ENCODE data around the gene UQCRHL.
A peak's percentile ranks its signal among the peaks of the same experiment; 100 is the strongest.

Gene UQCRHL

DNA sequence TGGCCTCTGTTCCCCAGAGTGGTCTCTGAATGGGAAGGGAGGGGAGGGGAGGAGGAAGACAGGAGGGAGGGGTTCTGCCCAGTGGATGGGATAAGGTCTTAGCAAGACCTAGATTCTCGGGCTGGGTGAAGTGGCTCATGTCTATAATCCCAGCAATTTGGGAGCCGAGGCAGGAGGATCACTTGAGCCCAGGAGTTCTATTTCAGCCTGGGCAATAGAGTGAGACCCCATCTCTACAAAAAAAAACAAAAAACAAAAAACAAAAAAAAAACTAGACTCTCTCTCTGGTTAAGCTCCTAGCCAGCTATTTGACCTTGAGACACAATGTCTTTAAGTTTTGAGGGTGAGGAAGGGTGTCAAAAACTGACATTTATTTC lies 11.4 kb downstream of the UQCRHL start:
- no peak for DNase-seq

DNA sequence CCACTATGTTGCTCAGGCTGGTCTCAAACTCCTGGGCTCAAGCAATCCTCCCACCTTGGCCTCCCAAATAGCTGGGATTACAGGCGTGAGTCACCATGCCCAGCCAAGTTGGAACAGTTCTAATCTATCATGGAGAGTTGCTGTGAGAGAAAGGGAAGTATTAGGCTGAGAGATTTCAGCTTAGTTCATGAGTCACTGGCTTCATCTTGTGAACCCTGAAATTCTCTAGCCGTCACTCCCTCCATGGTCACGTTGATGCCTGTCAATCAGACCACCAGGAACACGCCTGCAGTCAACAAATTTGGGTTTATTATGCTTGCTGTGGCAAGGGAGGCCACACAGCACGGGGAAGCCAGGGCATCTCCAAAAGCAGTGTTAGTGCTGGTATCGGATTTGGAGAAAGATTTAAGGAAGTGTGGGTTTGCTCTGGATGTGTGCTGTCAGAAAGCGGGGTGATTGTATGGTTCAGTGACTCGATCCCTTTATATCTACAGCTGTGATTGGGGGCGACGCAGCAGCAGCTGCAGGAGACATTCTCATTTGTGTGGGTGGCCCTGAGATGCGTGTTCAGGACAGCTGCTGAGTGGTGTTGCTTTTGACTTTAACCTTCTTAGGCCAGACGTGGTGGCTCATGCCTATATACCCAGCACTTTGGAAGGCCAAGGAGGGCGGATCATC lies 18.7 kb downstream of the UQCRHL start:
- peak; percentile 44 for DNase-seq

- DNase-seq = peak; percentile 51
Measured at GRCh38 chr1:15786581-15786980, 20.9 kb downstream of the UQCRHL start.

DNA sequence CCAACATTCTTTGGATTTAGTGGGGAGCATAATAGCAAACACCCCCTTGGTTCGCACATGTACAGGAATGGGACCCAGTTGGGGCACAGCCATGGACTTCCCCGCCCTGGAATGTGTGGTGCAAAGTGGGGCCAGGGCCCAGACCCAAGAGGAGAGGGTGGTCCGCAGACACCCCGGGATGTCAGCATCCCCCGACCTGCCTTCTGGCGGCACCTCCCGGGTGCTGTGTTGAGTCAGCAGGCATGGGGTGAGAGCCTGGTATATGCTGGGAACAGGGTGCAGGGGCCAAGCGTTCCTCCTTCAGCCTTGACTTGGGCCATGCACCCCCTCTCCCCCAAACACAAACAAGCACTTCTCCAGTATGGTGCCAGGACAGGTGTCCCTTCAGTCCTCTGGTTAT lies 21.8 kb downstream of the UQCRHL start:
- no peak for DNase-seq

DNA sequence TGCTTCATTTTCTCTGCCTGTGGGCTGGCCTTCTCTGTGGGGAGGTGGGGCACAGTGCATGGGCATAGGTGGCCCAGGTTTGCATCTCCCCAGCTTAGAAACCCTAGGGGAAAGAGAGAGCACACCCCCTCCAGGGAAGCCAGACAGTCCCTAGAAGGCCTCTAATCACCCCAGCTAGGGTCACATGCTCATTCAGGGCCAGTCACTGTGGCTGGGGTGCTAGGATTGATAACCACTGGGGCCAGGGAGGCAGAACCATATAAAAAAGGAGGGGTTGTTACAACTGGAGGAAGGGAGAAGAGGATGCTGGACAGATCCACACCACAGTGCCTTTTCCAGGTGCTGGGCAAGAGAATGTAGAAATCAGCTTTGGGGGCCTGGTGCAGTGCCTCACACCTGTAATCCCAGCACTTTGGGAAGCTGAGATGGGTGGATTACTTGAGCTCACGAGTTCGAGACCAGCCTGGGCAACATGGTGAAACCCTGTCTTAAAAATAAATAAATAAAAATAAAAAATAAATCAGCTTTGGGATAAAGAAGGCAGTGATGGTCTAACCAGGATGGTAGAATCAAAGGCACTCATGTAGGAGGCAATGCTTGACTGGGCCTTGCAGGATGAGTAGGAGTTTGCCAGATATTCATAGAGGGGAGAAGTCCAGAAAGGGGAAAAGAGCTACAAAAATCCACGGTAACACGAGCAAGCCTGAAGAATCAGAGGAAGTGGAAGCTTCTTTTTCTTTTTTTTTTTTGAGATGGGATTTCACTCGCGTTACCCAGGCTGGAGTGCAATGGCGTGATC lies 29.3 kb downstream of the UQCRHL start:
- DNase-seq = no peak

- DNase-seq = no peak
Measured at GRCh38 chr1:15775706-15776105, 31.7 kb downstream of the UQCRHL start.

GRCh38 chr1:15771836-15772515 lies 35.5 kb downstream of the UQCRHL start:
- DNase-seq = no peak

DNA sequence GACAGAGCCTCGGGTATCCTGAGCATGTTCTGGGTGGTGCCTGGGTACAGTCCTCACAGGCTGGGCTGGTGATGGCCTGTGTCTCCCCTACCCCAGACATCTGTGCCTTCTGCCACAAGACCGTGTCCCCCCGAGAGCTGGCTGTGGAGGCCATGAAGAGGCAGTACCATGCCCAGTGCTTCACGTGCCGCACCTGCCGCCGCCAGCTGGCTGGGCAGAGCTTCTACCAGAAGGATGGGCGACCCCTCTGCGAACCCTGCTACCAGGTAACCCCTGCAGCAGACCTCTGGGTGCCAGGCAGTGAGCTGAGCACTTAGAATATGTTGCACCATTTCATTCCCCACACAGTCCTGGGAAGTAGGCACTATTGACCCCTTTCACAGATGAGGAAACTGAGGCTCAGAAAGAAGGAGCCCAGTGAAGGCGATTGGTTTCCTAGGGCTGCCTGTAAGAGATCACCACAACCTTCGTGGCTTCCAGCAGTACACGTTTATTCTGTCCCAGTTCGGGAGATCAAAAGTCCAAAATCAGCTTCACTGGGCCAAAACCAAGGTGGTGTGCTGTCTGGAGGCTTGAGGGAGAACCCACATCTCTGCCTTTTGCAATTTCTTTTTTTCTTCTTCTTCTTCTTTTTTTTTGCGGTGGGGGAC lies 37.0 kb downstream of the UQCRHL start:
- no peak for DNase-seq

GRCh38 chr1:15768388-15768787 lies 39.1 kb downstream of the UQCRHL start:
- DNase-seq = no peak

- no peak for DNase-seq
Measured at GRCh38 chr1:15767941-15768340, 39.5 kb downstream of the UQCRHL start.

DNA sequence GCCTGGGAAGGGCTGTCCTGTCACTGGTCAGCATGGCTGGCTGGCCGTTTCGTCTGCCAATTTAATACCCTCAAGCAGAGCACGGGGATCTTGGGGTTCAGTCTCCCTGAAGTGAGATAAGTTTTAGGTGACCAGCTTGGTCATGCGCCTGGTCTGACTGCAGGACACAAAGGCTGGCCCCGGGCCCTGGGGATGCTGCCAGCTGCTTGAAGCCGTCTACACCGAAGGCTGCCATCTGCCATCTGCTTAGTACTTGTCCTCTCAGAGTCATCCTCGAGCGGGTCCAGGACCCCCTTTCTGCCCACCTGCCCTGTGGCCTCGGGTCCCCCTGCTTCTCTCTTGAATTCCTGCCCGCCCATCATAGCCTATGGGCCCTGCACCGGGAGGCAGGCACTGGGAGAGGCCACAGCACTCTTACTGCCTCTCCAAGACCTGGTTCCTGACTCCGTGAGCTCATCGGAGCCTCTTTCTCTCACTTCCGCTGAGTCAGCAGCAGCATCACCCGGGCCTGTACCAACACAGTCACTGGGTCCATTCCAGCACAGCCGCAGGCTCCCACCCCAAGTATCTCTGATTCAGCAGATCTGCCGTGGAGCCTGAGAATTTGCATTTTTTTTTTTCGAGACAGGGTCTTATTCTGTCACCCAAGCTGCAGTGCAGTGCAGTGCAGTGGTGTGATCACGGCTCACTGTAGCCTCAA lies 41.8 kb downstream of the UQCRHL start:
- DNase-seq = peak; percentile 30

DNA sequence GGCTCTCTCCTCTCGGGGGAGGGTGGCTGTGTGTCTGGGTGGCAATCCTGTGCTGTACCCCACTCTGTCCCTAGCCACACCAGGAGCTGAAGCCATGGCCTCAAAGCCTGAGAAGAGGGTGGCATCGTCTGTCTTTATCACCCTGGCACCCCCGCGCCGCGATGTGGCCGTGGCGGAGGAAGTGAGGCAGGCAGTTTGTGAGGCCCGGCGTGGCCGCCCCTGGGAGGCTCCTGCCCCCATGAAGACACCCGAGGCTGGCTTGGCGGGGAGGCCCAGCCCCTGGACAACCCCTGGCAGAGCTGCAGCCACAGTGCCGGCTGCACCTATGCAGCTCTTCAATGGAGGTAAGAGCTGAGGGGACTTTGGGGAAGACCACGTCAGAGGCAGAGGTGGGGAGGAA lies 42.6 kb downstream of the UQCRHL start:
- DNase-seq = no peak

- no peak for DNase-seq
Measured at GRCh38 chr1:15764269-15764764, 43.1 kb downstream of the UQCRHL start.

- no peak for DNase-seq
Measured at GRCh38 chr1:15762546-15762945, 44.9 kb downstream of the UQCRHL start.

DNA sequence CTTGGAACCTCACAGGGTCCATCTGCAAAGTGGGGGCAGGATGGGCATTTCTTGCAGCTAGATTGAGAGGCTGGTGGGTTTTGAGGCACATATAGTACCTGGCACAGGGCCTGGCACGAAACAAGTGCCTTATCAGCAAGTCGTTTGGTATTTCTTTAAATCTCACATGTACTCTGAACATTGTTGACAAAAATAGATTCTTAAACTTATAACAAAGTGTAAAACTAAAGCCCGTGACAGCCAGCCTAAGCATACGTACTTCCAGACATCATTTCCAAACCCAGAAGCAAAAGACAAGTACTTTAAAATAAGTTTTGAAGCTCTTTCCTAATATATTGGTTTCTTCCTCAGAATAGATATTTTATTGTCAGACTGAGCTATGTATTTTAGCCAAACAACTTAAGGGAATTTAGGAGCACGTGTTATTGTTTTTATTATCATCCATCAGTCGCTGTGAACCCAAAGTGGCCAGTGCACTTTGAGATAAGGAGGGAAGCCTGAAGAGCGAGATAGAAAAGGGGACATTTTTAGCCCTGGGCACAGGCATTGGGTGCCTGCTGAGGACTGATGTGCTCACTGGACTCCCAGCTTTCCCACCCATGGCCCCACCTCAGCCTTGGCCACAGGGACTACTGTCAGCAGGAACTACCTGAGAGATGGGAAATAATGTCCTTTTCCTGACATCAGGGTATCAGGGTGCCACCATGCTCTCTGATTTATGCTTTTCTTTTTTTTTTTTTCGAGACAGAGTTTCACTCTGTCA lies 45.9 kb downstream of the UQCRHL start:
- no peak for DNase-seq

DNA sequence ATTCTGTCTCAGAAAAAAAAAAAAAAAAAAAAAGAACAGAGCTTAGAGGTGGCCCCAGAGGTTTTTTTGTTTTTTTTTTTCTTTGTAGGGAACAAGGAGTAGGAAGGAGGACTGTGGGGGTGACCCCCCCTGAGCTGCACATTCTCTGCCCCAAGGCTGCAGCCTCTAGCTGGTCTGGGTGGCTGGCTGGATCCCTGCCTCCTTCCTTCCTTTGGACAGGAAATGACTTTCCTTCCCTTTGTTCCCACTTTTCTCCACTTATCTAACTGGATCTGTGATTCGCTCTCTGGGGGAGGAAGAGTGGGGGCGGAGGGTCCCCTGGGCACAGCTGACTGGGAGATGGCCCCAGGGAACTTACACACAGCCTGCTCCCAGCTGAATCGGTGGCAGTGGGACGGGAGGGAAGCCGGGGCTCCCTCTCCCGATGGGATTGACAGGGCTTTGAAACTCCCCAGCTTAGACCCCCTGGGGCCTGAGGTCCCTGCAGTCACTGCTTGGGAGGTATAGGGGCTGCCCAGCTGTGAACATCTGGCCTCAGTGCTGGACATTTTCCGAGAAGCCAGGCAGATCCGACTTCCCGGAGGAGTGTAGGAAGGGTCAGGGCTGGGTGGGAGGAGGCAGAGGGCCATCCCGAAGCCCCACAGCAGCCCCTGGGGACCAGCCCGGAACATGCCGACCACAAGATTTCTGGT lies 46.8 kb downstream of the UQCRHL start:
- DNase-seq = peak; percentile 68

- peak; percentile 31 for DNase-seq
Measured at GRCh38 chr1:15758953-15759661, 48.3 kb downstream of the UQCRHL start.

DNA sequence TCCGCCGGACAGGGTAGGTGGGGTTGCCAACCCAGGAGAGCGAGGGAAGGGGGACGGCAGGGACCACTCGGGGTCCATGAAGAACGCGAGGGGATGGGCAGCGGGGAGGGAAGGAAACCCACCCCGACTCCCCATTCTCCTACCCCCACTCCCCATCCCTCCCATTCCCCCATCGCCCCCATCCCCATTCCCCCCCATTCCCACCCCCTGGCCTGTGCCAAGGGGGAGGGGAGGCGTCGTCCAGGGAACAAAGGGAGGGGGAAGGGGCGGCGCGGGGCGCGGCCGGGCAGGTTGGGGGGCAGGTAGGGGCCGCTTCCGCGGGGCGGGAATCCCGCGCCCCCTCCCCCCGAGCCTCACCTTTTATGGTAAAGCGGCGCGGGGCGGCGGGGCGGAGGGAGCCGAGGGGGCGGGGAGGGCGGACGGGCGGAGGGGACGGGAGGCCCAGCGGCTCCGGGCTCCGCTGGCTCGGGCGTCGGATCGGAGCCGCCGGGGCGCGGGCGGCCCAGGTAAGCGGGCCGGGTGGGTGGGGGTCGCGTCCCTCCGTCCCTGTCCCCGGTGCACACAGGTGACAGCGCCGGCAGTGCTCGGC lies 49.0 kb downstream of the UQCRHL start, which contains the start of gene FBLIM1:
FBLIM1 (plus strand) TSS at position 453 of the 589 bp plus-strand sequence. CDS start 6,189 bp downstream, outside the sequence.
- DNase-seq = peak; percentile 45

DNA sequence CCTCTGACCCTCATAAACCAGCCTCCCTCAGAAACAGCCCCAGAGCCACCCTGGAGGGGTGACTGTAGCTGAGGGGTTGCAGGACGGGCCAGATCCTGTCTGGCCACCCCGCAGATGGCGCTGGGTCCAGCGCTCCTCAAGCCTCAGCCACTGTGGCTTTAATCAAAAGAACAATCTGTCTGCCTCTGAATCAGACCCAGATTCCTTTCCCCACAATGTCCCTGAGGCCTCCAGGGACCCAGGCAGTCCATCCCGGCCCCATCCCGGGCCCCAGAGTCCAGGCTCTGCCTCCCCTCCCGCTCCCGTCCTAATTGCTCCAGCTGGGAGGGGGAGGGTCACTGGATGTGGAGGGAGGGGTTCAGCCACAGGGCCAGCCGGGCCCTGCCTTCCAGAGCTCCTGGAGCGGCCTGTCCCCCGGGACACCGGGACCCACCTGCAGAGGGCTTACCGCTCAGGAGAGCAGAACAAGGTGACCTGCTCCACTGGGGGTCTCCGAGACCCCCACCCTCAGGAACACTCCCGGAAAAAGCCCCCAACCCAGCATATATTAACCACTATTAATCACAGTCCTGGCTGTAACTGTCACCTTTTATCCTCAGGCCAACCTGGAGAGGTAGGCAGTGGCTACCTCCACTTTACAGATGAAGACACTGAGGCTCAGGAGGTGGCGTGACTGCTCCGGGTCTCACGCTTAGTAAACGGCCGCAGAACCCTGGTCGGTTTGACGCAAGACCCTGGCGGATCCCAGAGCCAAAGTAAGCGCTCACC lies 49.7 kb downstream of the UQCRHL start:
- peak; percentile 69 for DNase-seq

Measured in fibroblast of skin of scalp (primary cell).